D721Med (cell line): ENCODE results near the gene COLGALT1.
"Not testable (repeated sequence)": the region's sequence is repeated elsewhere in the genome, so short reads cannot be mapped to it uniquely, and the experiment has no call there.

Experiments
- DNase-seq: peaks from one replicate; pipeline ENCODE4 v3.0.0; 2011; ENCODE audit warnings: low spot score; ENCODE audit not compliant: insufficient read length
- FAIRE-seq: peaks from 2 replicates; lab custom pipeline; 2011; peaks lifted over from hg19 to GRCh38; lab: Jason Lieb, UNC
- CTCF ChIP-seq: IDR thresholded peaks from 2 replicates; pipeline ENCODE4 v1.5.1; 2012; ENCODE audit warnings: mild to moderate bottlenecking, control low read depth; ENCODE audit not compliant: insufficient read depth; ENCODE audit errors: missing control alignments

Gene COLGALT1

GRCh38 chr19:17562097-17562496, 6.6 kb downstream of the COLGALT1 start:
- no peak for TF ChIP-seq CTCF
- FAIRE-seq (no peak), DNase-seq (no peak)

GRCh38 chr19:17562561-17562960, 7.1 kb downstream of the COLGALT1 start:
- FAIRE-seq (no peak), DNase-seq (no peak)
- no peak for TF ChIP-seq CTCF

- DNase-seq (no peak), FAIRE-seq (no peak)
- no peak for TF ChIP-seq CTCF
Measured at GRCh38 chr19:17564781-17565180, 9.3 kb downstream of the COLGALT1 start.

- TF ChIP-seq CTCF = no peak
- no peak for DNase-seq
- FAIRE-seq = no peak
Measured at GRCh38 chr19:17565611-17566010, 10.2 kb downstream of the COLGALT1 start.

- DNase-seq = no peak
- FAIRE-seq = no peak
- no peak for TF ChIP-seq CTCF
Measured at GRCh38 chr19:17567940-17568339, 12.5 kb downstream of the COLGALT1 start.

GRCh38 chr19:17570291-17570690, 14.8 kb downstream of the COLGALT1 start:
- DNase-seq, FAIRE-seq: not testable (repeated sequence)

GRCh38 chr19:17570791-17571190, 15.3 kb downstream of the COLGALT1 start:
- no peak for TF ChIP-seq CTCF
- FAIRE-seq (no peak), DNase-seq (no peak)

- DNase-seq (no peak), FAIRE-seq (no peak)
- no peak for TF ChIP-seq CTCF
Measured at GRCh38 chr19:17572638-17573037, 17.2 kb downstream of the COLGALT1 start.
